CD4-positive, alpha-beta T cell treated with Interleukin-17A for 4 hours (primary cell): Measurements from ENCODE around the gene MASP1.

Experiments used
- DNase-seq: peaks from one replicate; pipeline ENCODE4 v3.0.0-alpha.2; 2020; ENCODE audit warnings: mixed read lengths

The MASP1 gene, protein sequence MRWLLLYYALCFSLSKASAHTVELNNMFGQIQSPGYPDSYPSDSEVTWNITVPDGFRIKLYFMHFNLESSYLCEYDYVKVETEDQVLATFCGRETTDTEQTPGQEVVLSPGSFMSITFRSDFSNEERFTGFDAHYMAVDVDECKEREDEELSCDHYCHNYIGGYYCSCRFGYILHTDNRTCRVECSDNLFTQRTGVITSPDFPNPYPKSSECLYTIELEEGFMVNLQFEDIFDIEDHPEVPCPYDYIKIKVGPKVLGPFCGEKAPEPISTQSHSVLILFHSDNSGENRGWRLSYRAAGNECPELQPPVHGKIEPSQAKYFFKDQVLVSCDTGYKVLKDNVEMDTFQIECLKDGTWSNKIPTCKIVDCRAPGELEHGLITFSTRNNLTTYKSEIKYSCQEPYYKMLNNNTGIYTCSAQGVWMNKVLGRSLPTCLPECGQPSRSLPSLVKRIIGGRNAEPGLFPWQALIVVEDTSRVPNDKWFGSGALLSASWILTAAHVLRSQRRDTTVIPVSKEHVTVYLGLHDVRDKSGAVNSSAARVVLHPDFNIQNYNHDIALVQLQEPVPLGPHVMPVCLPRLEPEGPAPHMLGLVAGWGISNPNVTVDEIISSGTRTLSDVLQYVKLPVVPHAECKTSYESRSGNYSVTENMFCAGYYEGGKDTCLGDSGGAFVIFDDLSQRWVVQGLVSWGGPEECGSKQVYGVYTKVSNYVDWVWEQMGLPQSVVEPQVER

DNA sequence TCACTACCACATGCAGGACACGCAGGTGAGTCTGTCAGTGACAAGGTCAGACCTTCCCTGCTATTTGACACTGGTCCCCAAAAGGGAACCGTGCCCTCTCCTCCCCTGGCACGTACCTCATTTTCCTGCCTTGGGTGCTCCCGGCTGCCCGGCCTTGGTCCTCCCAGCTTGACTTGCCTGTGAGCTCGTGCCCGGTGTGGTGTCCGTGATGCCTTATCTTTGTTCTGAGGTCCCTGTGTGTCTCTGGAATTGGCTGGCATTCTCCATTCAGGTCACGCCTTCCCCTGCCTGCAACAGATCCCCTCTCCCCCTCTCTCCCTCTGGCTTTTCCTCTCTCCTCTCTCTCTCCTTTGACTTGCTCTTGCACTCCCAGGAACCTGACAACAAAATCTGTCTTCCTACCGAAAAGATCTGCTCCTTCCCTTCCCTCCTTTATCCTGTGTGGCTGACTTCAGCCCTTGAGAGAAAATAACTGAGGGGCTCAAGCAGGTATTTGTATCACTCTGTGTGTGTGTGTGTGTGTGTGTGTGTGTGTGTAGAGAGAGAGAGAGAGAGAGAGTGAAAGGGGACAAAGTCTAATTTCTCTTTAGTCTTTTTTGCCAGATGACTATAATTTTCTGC lies at the start of gene MASP1:
TSS of gene MASP1 (minus strand) at position 226 of the 621 bp plus-strand sequence. CDS start at position 121, 105 bp downstream.
- DNase-seq, result no peak

DNA sequence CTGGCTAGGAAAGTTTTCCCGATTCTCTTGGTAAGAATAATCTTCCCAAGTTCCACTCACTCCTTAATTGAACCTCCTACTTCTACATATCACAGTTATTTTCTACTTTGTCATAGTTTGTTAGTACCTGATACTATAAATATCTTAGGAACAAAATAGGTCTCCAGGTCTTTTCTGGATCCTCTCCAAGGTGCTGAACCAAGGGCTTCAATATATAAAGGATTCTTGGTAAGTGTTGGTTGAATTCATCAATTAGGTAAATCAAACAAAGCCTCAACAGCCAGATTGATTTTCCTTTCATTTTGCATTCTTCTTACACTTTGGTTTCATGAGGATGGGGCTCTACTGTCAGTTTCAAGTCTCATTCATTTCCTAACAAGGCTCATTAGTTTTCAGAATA lies 49.0 kb upstream of the MASP1 start:
- no peak for DNase-seq

DNA sequence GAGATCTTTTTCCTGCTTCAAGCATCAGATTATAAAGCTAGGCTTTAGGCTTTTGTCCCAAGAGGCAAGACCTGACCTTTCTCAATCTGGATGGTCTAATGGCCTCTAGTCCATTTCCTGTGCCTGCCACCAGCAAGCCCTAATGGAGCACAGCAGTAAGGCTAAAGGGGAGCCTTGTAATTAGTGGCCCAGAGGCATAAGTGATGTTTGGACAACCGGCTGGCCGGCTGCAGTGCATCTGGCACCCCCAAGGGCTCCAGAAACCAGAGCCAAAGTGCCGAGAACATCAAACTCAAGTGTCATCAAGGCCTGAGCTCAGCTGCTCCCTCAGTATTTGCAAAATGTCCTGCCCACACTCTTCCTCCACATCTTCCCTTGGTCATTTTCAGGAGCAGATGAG lies 44.8 kb upstream of the MASP1 start:
- DNase-seq, result no peak

DNA sequence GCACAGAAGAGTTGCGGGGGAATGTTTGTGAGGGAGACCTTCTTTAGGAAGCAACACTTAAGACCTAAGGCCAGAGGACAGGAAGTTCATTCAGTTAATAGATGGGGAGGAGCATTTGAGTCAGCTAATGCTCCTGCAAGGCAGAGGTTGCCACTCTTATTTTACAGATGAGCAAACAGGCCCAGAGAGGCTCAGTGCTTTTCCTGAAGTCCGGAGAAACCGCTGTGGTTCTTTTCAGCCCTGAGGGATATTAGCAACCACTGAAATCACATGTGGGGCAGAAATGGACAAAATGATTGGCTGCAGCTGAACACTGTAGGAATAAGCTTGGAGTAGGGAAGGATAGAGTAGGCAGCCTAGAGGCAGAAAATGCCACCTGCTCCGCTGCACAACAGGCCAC lies 43.4 kb upstream of the MASP1 start:
- no peak for DNase-seq

DNA sequence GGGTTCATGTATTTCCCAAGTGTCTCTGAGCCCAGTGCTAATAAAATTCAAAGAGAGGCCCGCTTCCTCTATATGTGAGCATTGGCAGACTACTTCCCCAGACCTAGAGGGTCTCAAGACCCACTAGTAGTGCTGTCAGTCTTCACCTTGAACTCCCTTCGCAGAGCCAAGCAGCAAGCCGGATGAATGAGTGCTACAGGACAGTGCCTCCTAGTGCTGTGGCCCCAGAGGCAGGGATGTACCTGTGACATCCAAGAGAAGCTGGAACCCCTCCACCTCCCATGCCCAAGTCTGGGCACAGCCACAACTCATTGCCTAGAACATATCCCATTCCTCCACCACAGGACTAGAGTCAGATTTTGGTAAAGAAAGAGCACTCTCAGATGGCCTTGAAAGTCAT lies 37.2 kb upstream of the MASP1 start:
- DNase-seq, result no peak

DNA sequence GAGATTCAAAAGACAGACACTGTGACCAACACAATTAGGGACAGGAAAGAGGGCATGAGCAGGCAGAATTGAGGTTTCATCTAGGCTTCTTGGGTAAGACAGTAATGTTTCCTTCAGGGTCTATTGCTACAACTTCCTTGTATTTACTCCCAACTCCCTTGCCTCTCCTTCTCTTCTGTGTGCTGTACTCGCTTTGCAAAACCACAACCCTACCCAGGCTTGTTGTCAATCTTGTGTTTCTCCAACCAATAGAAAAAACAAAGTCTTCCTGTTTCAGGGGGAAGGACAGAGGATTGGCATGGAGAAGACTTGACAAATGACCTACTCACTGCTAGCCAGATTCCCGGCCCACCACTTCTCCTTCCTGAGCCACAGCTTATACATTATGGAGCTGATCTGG lies 36.3 kb upstream of the MASP1 start:
- no peak for DNase-seq

DNA sequence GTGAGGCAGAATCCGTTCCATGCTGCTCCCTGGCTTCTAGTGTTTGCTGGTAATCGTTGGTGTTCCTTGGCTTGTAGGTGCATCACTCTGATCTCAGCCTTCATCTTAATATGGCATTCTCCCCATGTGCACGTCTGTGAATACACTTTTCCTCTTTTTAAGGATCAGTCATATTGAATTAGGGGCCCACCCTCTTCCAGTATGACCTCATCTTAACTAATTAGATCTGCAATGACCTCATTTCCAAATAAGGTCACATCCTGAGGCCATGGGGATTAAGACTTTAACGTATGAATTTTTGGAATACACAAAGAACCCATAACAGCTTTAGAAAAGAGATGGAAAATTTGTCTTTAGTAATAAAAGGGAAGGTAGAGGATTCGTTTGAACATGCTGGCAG lies 34.1 kb upstream of the MASP1 start:
- no peak for DNase-seq

DNA sequence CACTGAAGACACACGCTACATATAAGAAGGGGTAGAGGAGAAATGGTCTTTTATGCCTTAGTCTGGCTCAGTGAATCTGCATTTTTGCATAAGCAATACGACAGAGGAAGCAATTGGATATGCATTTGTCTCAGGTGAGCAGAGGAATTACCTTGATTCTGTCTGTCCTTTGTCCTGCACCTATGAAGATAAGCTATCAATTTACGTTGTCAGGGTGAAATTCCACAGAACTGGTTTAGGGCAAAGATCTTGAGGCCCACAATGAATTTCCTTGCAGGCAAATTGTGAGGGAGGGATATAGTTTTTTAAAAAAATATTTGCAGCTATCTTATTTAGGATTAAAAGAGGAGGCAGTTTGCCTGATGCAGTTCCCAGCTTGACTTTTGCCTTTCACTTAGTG lies 31.6 kb upstream of the MASP1 start:
- DNase-seq, result no peak

DNA sequence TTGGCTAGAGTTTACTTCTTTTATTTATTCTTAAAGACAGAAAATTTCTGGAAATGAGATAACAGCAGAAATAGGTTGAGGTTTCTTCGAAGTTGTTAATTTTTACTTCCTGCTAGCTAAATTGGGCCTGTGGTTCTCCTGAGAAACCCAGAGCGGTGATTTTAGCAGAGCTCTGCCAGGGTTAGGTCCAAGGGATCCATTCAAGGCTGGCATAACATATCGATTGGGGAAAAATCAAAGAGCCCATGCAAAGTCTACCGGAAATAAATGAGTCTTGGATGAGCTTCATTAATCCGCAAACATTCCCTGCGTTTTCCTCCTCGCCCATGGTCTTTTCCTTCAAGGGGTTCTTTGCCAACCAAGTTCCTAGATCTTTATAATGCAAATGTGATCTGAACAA lies 30.8 kb upstream of the MASP1 start:
- no peak for DNase-seq

DNA sequence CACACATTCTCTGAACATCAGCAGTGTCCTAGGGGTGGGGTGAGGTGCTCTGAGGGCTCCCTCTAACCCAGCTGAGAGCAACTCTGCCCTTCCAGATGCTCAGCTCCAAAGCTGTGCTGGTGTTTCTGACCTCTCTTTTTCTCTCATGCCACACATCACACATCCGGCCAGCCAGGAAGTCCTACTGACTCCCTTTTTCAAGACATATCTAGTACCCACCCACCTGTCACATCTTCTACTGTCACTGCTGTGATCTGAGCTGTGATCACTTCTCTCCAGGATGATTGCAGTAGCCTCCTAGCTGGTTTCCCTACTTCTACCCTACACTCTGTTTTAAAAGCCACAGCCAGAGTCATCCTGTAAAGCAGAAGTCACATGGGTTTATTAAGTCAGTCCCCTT lies 30.2 kb upstream of the MASP1 start:
- DNase-seq, result no peak

DNA sequence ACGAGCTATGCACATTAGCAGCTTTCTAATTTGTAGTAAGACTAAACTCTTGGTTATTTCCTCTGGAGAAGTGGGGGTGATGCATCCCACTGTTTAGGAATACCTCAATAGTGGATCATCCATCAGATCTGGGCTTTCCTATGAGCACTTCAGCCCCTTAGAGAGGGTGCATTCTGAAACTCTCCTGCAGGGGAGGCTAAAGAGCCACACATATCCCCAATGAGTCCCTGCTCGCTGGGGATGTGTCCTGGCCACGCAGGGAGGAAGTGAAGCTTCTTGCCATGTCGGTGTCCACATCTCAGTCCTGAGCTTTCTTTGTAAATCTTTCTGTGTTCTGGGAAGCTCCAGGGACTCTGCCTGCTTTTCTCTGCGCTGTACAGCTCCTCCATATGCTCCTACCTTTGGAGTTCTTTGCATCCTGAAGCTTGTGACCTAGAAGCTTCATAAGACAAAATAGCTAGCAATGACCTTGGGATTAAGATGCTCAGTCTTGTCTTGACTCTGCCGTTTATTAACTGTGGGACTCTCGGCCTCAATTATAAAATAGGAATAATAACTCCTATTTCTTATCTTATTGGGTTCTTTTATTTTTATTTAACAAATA lies 28.3 kb upstream of the MASP1 start:
- peak; percentile 50 for DNase-seq

DNA sequence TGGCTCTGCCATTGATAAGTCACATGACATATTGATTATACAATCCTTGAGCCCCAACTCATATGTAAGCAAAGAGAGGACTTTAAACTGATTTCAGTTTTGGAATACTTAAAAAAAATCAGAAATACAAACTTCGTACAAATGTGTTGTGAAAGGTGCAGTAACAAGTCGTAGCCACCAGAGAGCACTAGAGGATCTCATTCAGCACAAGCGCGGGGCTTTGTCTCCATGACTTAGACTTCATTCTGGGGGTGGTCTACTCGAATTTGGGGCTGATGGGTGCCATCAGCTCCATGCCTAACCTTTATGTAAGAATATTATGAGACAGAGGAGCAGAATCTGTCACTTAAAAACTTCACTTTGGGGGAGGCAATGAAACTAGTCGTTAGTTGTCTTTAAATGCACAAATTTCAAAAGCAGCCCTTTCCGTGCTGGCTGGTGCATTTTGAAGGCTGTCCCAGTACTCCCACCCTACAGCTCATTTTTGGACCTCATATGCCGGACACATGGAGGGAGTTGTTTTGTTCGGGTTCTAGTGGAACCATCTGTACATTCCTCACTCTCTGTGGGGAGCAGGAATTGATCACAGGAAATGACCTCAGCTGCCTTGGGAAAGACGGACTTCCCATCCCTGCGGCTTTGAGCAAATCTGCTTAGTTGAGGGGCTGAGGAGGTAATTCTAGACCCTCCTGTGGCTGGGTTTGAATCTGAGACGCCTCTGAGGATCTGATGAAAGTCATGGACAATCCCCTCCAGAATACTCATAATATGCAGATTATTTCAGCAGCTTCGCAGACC lies 27.5 kb upstream of the MASP1 start:
- DNase-seq, result peak; percentile 53

DNA sequence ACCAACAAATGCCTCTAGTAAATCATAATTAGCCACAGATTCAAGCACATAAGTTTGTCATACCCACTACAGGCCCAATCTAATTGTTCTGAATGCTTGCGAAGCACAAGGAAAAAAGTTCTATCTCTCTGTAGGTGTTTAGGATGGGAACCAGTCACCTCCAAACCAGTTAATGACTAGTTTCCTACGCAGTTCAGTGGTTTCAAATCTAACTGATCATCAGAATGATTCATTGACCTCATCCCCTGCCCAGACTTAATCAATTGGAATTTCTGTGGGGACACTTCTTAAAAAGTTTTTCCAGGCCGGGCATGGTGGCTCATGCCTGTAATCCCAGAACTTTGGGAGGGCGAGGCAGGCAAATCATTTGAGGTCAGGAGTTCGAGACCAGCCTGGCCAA lies 24.3 kb upstream of the MASP1 start:
- DNase-seq, result no peak

DNA sequence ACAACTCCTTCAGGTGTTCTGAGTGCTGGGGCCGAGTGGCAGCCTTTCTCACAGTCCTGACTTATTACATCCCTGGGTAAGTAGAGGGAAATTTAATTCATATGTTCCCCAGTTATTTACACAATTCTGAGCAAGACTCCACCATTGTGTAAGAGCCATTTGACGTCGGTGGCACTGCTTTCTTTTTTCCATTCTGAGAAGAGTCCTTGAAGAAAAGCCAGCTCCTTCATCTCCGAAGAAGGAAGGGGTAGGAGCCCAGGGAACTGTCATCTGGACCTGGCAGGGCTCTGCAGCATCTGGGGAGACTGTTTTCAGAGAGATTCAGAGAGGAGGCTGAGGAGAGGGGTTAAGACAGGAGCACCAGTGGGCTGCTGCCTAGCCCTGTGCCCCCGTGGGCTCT lies 22.6 kb upstream of the MASP1 start:
- no peak for DNase-seq

DNA sequence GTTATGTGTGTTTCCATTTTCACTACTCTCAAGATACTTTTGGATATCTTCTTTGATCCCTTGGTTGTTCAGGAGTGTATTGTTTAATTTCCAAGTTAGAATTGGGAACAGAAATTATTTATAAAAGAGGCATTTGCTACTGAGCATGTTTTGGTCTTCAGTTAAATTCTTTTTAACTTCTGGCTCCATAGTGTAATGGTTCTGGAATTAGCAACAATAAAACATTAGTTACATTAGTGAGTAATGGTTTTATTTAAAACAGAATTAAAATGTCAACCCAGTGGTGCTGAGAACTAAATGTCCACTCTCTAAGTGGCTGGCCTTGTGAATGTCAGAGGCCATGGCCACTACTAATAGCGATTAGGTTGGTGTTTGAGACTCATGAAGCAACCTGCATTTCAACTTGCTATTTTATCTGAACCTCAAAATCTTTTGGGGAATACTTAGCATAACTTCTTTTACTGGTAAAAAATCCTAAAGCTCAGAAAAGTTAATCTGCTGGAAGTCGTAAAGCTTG lies 19.5 kb upstream of the MASP1 start:
- no peak for DNase-seq

DNA sequence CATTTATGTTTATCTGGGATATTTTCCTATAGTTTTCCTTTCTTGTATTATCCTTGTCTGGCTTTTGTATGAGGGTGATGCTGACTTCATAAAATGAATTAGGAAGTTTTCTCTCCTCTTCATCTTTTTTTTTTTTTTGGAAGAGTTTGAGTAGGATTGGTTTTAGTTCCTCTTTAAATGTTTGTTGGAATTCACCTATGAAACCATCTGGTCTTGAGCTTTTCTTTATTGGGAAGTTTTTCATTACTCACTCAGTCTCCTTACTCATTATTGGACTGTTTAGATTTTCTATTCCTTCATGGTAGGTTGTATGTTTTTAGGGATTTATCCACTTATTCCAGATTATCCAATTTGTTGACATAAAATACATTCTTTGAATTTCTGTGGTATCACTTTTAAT lies 18.7 kb upstream of the MASP1 start:
- no peak for DNase-seq

DNA sequence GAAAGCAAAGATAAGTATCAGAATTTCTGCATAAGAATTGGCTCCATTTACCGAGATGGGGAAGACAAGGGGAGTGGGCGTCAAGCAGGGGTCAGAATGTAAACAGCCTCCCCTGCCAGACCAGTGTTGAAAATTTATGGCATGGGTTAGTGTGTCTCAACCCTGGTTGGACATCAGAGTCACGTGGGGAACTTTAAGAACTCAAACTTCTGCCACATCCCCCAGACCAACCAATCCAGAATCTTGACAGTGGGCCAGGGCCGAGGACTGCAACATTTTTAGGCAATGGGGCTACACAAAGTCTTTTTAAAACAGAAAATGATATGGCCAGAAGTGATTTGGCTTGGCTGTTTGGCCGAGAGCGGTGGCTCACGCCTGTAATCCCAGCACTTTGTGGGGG lies 14.3 kb upstream of the MASP1 start:
- no peak for DNase-seq

DNA sequence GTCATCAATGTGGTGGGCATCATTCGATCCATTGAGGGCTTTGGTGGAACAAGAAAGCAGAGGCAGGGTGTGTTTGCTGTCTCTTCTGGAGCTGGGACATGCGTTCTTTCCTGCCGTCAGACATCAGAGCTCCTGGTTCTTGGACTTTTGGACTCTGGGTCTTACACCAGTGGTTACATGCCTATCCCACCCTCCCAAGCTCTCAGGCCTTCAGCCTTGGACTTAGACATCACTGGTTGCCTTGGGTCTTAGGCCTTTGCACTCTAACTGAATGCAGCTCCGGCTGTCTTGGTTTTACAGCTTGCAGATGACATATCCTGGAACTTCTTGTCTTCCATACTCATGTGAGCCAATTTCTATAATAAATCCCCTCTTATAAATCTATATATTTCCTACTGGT lies 8.1 kb upstream of the MASP1 start:
- DNase-seq, result no peak

DNA sequence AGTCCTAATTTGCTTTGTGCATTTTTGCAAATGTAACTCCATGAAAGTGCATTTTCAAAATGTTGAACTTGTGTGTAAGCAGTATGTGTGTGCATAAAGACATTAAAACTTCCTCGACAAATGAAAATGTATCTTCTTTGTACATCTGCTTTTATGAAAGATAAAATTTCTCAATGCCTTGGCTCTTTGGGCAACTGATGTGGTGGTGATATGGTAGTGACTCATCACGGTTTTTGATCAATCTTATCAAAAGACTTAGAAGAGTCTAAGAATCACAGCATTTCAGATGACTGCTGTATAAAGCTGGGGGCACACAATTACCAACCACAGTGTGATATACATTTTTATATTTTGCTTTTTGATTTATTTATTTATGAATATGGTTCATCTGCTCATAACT lies 5.4 kb upstream of the MASP1 start:
- no peak for DNase-seq

DNA sequence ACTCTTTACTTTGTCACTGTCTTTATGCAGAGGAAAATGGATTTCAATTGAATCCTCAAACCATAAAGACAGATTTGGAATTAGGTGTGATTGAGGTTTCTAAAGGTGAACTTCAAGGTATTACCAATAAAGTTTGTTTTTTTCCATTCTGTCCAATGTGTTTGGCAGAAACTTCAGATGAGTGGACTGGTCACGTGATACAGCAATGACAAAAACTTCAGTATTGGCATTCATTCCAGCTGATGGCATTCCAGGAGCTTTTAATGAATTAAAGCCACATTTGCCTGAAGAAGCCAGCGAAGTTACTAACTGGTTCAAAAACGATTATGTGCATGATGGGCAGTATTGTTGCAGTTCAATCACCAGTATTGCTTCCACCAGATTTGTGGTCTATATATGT lies 4.5 kb upstream of the MASP1 start:
- no peak for DNase-seq

DNA sequence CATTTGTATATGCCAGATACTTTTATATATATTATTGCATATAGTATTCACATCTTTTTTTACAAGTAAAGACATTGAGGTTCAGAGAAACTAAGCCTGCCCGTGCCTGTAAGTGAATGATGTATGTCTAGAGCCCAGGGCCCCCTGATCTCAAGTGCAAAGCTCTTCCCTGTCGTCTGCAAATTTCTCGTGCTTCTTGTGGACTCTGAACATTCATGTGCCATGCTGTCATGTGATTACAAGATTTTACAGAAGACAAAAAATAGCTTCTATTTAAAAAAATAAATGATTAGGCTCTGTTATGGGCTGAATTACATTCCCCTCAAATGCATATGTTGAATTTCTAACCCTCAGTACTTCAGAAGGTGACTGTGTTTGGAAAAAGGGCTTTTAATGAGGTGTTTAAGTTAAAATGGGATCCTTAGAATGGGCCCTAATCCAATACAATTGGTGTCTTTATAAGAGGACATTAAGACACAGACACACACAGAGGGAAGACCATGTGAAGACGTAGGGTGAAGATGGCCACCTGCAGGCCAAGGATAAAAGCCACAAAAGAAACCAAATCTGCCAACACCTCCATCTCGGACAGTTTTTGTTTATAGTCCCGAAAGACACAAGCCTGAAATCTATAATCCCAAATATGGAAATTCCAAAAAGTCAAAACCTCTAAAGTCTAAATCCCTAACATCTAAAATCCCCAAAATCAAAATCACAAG lies 3.9 kb upstream of the MASP1 start:
- DNase-seq, result no peak
